ENCODE data around the gene PTPRE.

PTPRE gene

DNA sequence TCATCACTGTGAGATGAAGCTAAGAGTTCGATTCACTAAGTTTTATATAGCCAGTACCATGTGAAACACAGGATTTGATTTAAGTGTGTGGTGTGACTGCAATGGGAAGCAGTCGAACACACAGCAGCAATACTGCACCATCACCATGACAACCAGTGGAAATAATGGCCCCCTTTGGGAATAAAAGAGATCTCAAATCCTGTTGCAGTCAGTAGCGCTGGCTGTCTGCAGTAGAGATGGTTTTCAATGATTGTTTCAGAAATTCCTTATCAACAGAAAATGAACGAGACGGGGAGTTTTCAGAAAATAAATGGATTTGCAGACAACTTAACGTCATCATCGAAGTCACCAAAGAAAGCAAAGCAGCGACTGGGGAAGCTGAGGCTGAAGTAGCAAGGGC lies 91.0 kb downstream of the PTPRE start:
- no peak overlapping the region for H3K9ac ChIP-seq (ENCODE audit: low read depth, low read length, poor library complexity, severe bottlenecking)
- H3K4me1 ChIP-seq (ENCODE audit: insufficient read depth, low read length, poor library complexity, severe bottlenecking): no peaks in the 10 kb centered on the region
- no peak overlapping the region for H2AFZ ChIP-seq (ENCODE audit: low read length)
- H3K4me2 ChIP-seq (ENCODE audit: low read depth, low read length, poor library complexity, severe bottlenecking): no peak overlapping the region
- no peaks in the 10 kb centered on the region for H3K36me3 ChIP-seq (ENCODE audit: insufficient read depth, low read length)
- no peaks in the 10 kb centered on the region for H3K9me3 ChIP-seq (ENCODE audit: insufficient read depth, low read depth, low read length)
- no peaks in the 10 kb centered on the region for H3F3A ChIP-seq (ENCODE audit: low read depth)
- no peaks in the 10 kb centered on the region for H4K20me1 ChIP-seq (ENCODE audit: insufficient read depth, low read length, poor library complexity, severe bottlenecking)
- no peaks in the 10 kb centered on the region for H3K27me3 ChIP-seq (ENCODE audit: insufficient read depth, low read length, poor library complexity, severe bottlenecking)
- H3K9me2 ChIP-seq (replicated peaks; ENCODE audit: low read depth, low read length): no peaks in the 10 kb centered on the region
- no peak overlapping the region for H3K4me3 ChIP-seq (ENCODE audit: low read length, poor library complexity, severe bottlenecking)
- no peak for TF ChIP-seq EZH2phosphoT487 (IDR thresholded peaks at IDR 0.05; ENCODE audit: borderline replicate concordance)
- TF ChIP-seq, protein P1, sequence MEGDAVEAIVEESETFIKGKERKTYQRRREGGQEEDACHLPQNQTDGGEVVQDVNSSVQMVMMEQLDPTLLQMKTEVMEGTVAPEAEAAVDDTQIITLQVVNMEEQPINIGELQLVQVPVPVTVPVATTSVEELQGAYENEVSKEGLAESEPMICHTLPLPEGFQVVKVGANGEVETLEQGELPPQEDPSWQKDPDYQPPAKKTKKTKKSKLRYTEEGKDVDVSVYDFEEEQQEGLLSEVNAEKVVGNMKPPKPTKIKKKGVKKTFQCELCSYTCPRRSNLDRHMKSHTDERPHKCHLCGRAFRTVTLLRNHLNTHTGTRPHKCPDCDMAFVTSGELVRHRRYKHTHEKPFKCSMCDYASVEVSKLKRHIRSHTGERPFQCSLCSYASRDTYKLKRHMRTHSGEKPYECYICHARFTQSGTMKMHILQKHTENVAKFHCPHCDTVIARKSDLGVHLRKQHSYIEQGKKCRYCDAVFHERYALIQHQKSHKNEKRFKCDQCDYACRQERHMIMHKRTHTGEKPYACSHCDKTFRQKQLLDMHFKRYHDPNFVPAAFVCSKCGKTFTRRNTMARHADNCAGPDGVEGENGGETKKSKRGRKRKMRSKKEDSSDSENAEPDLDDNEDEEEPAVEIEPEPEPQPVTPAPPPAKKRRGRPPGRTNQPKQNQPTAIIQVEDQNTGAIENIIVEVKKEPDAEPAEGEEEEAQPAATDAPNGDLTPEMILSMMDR (conservative IDR thresholded peaks at IDR 0.05; ENCODE audit: low read length): no peak
- no peaks in the 10 kb centered on the region for H3K79me2 ChIP-seq (ENCODE audit: insufficient read depth, low read length)

DNA sequence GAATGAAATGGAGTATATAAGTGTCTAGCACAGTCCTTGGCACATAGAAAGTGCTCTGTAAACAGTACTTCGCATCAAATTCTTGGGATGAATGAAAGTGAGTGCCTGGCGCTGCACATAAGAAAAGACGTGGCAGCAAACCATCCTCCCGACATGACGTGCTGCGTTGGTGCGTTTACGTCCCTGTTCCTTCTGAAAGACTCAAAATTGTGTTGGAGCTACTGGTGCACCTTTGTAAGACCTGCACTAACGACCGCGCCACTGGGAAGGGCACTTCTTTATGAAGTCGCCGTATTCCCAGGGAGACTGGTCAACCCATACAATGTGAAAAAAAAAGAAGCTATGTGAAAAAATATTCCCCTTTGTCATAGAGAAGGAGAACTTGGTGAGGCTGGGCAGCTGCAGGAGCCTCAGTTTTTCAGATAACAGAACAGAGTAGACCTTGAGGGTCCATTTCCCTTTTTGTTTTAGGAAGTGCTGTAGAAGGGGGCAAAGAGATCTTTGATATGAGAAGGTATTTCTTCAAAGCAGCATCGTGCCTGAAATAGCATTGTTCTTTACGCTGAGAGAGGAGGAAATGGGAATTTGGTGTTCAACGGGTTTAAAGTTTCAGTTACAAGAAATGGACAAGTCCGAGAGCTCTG lies 91.7 kb downstream of the PTPRE start:
- no peaks in the 10 kb centered on the region for H3K4me1 ChIP-seq (ENCODE audit: insufficient read depth, low read length, poor library complexity, severe bottlenecking)
- H3K4me3 ChIP-seq (ENCODE audit: low read length, poor library complexity, severe bottlenecking): no peak overlapping the region
- H3K79me2 ChIP-seq (ENCODE audit: insufficient read depth, low read length): no peaks in the 10 kb centered on the region
- no peak overlapping the region for H3K4me2 ChIP-seq (ENCODE audit: low read depth, low read length, poor library complexity, severe bottlenecking)
- H3K9me2 ChIP-seq (replicated peaks; ENCODE audit: low read depth, low read length): no peaks in the 10 kb centered on the region
- H4K20me1 ChIP-seq (ENCODE audit: insufficient read depth, low read length, poor library complexity, severe bottlenecking): no peaks in the 10 kb centered on the region
- H3K9ac ChIP-seq (ENCODE audit: low read depth, low read length, poor library complexity, severe bottlenecking): no peak overlapping the region
- H3F3A ChIP-seq (ENCODE audit: low read depth): no peaks in the 10 kb centered on the region
- H3K36me3 ChIP-seq (ENCODE audit: insufficient read depth, low read length): no peaks in the 10 kb centered on the region
- no peak overlapping the region for H2AFZ ChIP-seq (ENCODE audit: low read length)
- TF ChIP-seq, protein P1 (conservative IDR thresholded peaks at IDR 0.05; ENCODE audit: low read length): no peak
- TF ChIP-seq EZH2phosphoT487 (IDR thresholded peaks at IDR 0.05; ENCODE audit: borderline replicate concordance): no peak
- H3K9me3 ChIP-seq (ENCODE audit: insufficient read depth, low read depth, low read length): no peaks in the 10 kb centered on the region
- H3K27me3 ChIP-seq (ENCODE audit: insufficient read depth, low read length, poor library complexity, severe bottlenecking): no peaks in the 10 kb centered on the region

DNA sequence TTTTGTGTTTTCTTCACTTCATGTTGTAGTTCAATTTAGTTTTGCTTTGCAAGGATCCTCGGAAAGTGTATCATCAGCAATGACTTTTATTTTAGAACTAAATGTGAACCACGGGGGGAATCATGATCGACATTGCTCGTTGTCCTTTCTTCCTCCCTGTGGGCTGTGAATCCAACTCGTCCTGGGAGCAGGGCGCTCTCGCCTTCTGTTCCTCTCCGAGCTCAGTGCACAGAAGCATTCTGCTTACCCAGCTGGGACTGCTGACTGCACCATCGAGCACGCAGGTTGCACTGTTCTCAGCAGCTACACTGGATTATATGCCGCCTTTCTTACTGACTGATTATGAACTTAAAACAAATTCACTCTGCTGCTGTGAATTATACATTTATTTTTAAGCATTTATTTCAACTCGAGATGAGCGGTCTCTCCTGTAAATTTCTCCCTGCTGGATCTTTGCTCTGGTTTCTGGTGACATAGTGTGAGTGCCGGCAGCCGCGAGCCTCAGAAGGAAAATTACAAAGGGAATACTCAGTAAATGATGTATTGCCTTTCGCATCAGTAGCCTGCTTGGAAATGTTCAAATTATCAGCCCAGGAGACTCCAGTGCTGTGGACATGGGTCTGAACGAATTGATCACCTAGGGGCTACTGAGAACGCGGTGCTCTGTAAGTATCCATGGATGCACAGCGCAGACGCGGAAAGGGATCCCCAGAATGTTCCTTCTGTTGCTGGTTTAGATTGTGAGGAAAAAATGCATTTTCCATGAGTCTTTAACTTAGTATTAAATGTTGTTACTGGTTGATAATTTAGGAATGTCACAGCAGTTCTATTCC lies 92.6 kb downstream of the PTPRE start:
- Histone ChIP-seq H2AFZ (ENCODE audit: low read length) (no peak overlapping the region), H3K4me1 (ENCODE audit: insufficient read depth, low read length, poor library complexity, severe bottlenecking) (no peaks in the 10 kb centered on the region), H3K4me2 (ENCODE audit: low read depth, low read length, poor library complexity, severe bottlenecking) (no peak overlapping the region), H3K9me3 (ENCODE audit: insufficient read depth, low read depth, low read length) (no peaks in the 10 kb centered on the region), H3F3A (ENCODE audit: low read depth) (no peaks in the 10 kb centered on the region), H3K36me3 (ENCODE audit: insufficient read depth, low read length) (no peaks in the 10 kb centered on the region), H3K4me3 (ENCODE audit: low read length, poor library complexity, severe bottlenecking) (no peak overlapping the region), H4K20me1 (ENCODE audit: insufficient read depth, low read length, poor library complexity, severe bottlenecking) (no peaks in the 10 kb centered on the region), H3K27me3 (ENCODE audit: insufficient read depth, low read length, poor library complexity, severe bottlenecking) (no peaks in the 10 kb centered on the region), H3K79me2 (ENCODE audit: insufficient read depth, low read length) (no peaks in the 10 kb centered on the region), H3K9ac (ENCODE audit: low read depth, low read length, poor library complexity, severe bottlenecking) (no peak overlapping the region), H3K9me2 (replicated peaks; ENCODE audit: low read depth, low read length) (no peaks in the 10 kb centered on the region)
- no peak for TF ChIP-seq EZH2phosphoT487 (IDR thresholded peaks at IDR 0.05; ENCODE audit: borderline replicate concordance)

All from Loucy (cell line).